ENCODE measurements around the gene NME4.
"Not testable (repeated sequence)": the region's sequence is repeated elsewhere in the genome, so short reads cannot be mapped to it uniquely, and the experiment has no call there.

- not testable (repeated sequence) for TF ChIP-seq CTCF (conservative IDR thresholded peaks at IDR 0.05; ENCODE audit: low read depth, low read length); EZH2 (IDR thresholded peaks at IDR 0.05; ENCODE audit: borderline replicate concordance, low read depth, low read length, poor library complexity, severe bottlenecking)
Measured at GRCh38 chr16:348495-348894, 48.5 kb upstream of the NME4 start.

All from A673 (cell line).